ENCODE data around the gene TRPC4AP. TPM values are rescaled to one million over a fixed set of nuclear protein-coding genes. Genes with fewer than 3 reads are reported as not detected.

The TRPC4AP gene
- total RNA-seq, 1 experiment from 2014 or later = 36.8 TPM

DNA sequence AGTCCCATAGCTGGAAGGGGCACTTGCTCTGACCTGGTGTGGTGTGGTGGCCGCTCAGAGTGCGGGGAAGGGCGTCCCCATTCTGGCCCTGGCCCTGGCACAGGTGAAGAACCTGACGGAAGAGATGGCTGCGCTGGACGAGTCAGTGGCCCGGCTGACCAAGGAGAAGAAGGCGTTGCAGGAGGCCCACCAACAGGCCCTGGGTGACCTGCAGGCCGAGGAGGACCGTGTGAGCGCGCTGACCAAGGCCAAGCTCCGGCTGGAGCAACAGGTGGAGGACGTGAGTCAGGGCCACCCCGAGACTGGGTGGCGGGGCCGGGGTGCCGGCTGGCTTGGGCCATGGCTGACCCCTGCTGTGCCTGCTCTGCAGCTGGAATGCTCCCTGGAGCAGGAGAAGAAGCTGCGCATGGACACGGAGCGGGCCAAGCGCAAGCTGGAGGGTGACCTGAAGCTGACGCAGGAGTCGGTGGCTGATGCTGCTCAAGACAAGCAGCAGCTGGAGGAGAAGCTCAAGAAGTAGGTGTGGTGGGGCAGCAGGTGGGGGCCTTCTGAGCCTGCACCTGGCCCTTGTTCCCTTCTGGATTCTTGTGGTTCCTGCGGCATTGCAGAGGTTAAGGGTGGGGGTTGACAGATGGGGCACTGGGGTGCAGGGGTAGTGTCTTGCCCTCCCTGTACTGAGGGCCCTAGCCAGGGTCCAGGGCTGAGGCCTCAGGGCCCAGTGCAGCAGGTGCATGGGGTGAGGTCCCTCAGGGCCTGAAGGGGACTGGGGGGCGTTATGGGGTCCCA, 96.2 kb downstream of the TRPC4AP start:
- no peak overlapping the region for H3K4me3 ChIP-seq
- no peak overlapping the region for H3K27ac ChIP-seq
- no peaks in the 10 kb centered on the region for H3K9me3 ChIP-seq (replicated peaks)
- no peaks in the 10 kb centered on the region for H3K4me1 ChIP-seq (replicated peaks)
- H3K36me3 ChIP-seq = peaks cover 52% of the 10 kb centered on the region
- H3K27me3 ChIP-seq (replicated peaks) = no peaks in the 10 kb centered on the region
- DNase-seq (ENCODE audit: low read depth in 1 of 2, low spot score in 2 of 2) = no peak

DNA sequence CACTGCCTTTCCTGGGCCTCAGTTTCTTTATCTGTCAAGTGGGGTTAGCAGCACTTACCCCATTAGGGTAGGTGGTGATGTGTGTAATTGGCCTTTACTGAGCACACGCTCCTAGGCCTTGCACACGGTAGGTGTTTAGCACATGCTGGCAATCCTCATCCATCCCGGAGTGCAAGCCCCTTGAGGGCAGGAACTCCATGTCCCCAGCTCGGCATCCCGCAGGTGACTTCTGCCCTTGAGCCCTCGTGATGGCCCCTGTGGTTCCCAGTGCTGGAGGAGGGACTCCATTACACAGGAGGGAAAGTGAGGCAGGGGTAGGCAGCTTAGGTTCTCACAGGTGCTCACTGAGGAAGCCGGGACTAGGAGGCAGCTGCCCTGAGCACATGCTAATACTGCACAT, 96.9 kb downstream of the TRPC4AP start:
- H3K27ac ChIP-seq = no peak overlapping the region
- H3K27me3 ChIP-seq (replicated peaks) = no peaks in the 10 kb centered on the region
- no peaks in the 10 kb centered on the region for H3K4me1 ChIP-seq (replicated peaks)
- H3K4me3 ChIP-seq = no peak overlapping the region
- DNase-seq (ENCODE audit: low read depth in 1 of 2, low spot score in 2 of 2) = no peak
- H3K9me3 ChIP-seq (replicated peaks) = no peaks in the 10 kb centered on the region
- peaks cover 44% of the 10 kb centered on the region for H3K36me3 ChIP-seq

DNA sequence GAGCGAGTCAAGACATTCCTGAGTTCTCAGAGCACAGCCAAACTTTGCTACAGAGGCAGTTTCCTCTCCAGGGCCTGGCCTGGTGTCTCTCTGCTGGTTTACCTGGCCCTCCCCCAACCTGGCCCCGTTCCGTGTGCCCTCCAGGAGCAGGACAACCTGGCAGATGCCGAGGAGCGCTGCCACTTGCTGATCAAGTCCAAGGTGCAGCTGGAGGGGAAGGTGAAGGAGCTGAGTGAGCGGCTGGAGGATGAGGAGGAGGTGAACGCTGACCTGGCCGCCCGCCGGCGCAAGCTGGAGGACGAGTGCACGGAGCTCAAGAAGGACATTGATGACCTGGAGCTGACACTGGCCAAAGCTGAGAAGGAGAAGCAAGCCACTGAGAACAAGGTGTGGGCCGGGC, 97.4 kb downstream of the TRPC4AP start:
- DNase-seq (ENCODE audit: low read depth in 1 of 2, low spot score in 2 of 2) = no peak
- H3K36me3 ChIP-seq = peaks cover 39% of the 10 kb centered on the region
- H3K9me3 ChIP-seq (replicated peaks) = no peaks in the 10 kb centered on the region
- no peak overlapping the region for H3K4me3 ChIP-seq
- H3K27me3 ChIP-seq (replicated peaks) = no peaks in the 10 kb centered on the region
- no peak overlapping the region for H3K27ac ChIP-seq
- no peaks in the 10 kb centered on the region for H3K4me1 ChIP-seq (replicated peaks)

DNA sequence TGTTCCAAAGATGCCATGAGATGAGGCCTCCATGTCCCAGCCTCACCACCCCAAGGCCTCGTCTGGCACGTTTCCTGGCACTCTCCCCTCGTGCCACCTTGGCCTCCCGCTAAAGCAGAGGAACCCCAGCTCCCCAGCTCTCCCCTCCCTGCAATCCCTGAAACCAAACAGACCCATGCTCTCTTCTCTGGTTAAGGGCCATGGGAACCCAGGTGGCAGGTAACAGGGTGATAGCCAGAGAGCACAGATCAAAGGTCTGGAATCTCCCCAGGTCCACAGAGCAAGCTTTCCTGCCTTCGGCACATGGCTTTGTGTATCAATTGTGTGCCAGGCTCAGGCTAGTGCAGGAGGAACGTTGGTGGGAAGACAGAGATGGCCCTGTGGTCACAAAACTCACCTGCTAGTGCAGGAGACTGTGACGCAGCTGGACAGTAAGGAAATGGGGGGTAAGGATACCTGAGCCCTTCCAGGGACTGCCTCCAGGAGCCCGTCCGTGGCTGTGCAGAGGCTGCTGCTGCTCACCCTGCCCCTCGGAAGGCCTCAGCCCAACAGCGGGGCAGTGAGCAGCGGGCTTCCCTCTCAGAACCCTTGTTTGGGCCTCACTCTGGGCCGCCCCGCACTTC, 98.0 kb downstream of the TRPC4AP start:
- Histone ChIP-seq H3K27ac (no peak overlapping the region), H3K36me3 (peaks cover 34% of the 10 kb centered on the region), H3K4me1 (replicated peaks) (no peaks in the 10 kb centered on the region), H3K4me3 (no peak overlapping the region), H3K9me3 (replicated peaks) (no peaks in the 10 kb centered on the region), H3K27me3 (replicated peaks) (no peaks in the 10 kb centered on the region)
- DNase-seq (ENCODE audit: low read depth in 1 of 2, low spot score in 2 of 2) = no peak

DNA sequence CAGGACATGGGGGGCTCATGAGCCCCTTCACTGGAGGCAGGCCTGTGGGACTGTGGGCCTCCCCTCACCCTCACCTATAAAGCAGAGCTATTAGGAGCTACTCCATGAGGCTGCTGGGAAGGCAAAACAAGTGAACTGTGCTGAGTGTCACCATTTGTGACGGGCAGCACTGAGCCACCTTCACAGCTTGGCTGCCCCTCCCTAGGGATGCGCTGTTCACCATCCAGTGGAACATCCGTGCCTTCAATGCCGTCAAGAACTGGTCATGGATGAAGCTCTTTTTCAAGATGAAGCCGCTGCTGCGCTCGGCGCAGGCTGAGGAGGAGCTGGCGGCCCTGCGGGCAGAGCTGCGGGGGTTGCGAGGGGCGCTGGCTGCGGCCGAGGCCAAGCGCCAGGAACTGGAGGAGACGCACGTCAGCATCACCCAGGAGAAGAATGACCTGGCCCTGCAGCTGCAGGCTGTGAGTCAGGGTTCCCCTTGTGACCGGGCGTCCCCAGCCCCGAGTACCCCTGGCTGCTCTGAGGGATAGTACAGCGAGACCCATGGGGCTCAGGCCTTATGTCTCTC, 98.6 kb downstream of the TRPC4AP start:
- Histone ChIP-seq H3K36me3 (peaks cover 29% of the 10 kb centered on the region), H3K27me3 (replicated peaks) (no peaks in the 10 kb centered on the region), H3K27ac (no peak overlapping the region), H3K4me1 (replicated peaks) (no peaks in the 10 kb centered on the region), H3K4me3 (no peak overlapping the region), H3K9me3 (replicated peaks) (no peaks in the 10 kb centered on the region)
- no peak for DNase-seq (ENCODE audit: low read depth in 1 of 2, low spot score in 2 of 2)

DNA sequence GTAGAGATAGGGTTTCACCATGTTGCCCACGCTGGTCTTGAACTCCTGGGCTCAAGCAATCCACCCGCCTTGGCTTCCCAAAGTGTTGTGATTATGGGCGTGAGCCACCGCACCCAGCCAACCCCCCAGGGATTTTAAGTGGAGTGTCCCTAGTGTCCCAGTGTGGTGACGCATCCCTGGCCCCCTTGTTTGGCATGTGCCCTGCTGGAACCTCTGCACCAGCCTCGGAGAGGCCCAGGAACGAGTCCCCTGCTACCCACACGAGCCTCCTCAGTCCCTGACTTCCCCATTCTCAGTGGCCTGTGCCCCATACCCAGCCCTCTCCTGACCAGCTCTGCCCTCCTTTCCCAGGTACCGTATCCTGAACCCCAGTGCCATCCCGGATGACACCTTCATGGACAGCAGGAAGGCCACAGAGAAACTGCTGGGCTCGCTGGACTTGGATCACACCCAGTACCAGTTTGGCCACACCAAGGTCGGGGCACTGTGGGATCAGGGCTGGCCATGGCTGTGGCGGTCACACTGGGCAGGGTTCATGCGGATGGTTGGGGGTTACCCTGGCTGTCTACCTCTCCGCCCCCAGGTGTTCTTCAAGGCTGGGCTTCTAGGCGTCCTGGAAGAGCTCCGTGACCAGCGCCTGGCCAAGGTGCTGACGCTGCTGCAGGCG, 99.7 kb downstream of the TRPC4AP start:
- H3K36me3 ChIP-seq = peaks cover 17% of the 10 kb centered on the region
- H3K27ac ChIP-seq = no peak overlapping the region
- H3K9me3 ChIP-seq (replicated peaks) = no peaks in the 10 kb centered on the region
- no peak for DNase-seq (ENCODE audit: low read depth in 1 of 2, low spot score in 2 of 2)
- H3K4me3 ChIP-seq = no peak overlapping the region
- no peaks in the 10 kb centered on the region for H3K27me3 ChIP-seq (replicated peaks)
- H3K4me1 ChIP-seq (replicated peaks) = no peaks in the 10 kb centered on the region

DNA sequence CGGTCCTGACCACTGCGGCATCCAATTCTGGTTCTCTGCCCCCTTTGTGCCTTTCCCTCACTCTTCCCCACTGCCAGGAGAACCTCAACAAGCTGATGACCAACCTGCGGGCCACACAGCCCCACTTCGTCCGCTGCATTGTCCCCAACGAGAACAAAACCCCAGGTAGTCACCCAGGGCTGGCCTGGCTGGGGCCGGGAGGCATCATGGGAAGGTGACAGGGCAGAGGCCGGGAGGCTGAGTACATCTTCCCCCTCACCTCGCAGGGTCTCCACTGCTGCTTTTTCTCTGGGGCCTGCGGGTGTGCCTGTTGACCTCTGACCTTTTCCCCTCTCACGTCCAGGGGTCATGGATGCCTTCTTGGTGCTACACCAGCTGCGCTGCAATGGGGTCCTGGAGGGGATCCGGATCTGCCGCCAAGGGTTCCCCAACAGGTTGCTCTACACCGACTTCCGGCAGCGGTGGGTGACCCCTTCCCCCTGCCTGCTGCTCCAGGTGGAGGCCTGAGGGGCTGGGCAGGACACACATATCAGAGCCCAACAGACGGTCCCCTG, 101.9 kb downstream of the TRPC4AP start:
- no peak overlapping the region for H3K27ac ChIP-seq
- no peak for DNase-seq (ENCODE audit: low read depth in 1 of 2, low spot score in 2 of 2)
- peaks cover 9% of the 10 kb centered on the region; the same call in 1 of the 2 replicates for H3K27me3 ChIP-seq (replicated peaks)
- H3K4me1 ChIP-seq (replicated peaks) = no peaks in the 10 kb centered on the region
- H3K9me3 ChIP-seq (replicated peaks) = no peaks in the 10 kb centered on the region
- H3K36me3 ChIP-seq = peaks cover 8% of the 10 kb centered on the region
- H3K4me3 ChIP-seq = no peak overlapping the region

DNA sequence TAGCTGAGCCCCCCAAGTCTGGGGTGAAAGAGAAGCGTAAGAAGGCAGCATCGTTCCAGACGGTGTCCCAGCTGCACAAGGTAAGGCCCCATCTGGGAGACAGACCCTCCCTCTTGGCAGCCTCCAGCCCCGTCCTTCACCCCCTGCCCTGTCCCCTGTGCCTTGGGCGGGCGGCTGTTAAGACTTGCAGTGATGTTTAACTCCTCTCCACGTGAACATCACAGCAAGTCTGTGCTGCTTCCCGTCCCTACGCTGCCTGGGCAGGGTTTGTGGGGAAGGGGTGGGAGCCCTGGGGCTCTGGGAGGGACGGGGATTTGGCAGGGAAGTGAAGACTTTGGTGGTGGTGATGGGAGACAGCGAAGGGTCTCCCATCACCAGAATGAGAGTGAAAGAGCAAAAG, 102.4 kb downstream of the TRPC4AP start:
- no peak for DNase-seq (ENCODE audit: low read depth in 1 of 2, low spot score in 2 of 2)
- H3K4me3 ChIP-seq = no peak overlapping the region
- H3K4me1 ChIP-seq (replicated peaks) = no peaks in the 10 kb centered on the region
- H3K9me3 ChIP-seq (replicated peaks) = no peaks in the 10 kb centered on the region
- H3K27ac ChIP-seq = no peak overlapping the region
- H3K36me3 ChIP-seq = peaks cover 3% of the 10 kb centered on the region
- H3K27me3 ChIP-seq (replicated peaks) = peaks cover 13% of the 10 kb centered on the region; the same call in 1 of the 2 replicates

DNA sequence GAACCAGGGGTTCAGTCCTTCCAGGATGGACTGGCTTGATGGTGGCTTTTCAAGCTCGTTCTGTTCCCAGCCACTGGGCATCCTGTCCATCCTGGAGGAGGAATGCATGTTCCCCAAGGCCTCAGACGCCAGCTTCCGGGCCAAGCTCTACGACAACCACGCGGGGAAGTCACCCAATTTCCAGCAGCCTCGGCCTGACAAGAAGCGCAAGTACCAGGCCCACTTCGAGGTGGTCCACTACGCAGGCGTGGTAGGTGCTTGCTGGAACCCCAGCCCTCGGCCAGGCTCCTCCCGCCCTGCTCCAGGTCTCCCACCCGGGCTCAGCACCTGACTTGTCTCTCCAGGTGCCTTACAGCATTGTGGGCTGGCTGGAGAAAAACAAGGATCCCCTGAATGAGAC, 102.9 kb downstream of the TRPC4AP start:
- no peaks in the 10 kb centered on the region for H3K9me3 ChIP-seq (replicated peaks)
- H3K4me3 ChIP-seq = no peak overlapping the region
- no peak overlapping the region for H3K27ac ChIP-seq
- H3K27me3 ChIP-seq (replicated peaks) = peaks cover 16% of the 10 kb centered on the region
- no peak for DNase-seq (ENCODE audit: low read depth in 1 of 2, low spot score in 2 of 2)
- no peaks in the 10 kb centered on the region for H3K4me1 ChIP-seq (replicated peaks)
- H3K36me3 ChIP-seq = no peaks in the 10 kb centered on the region

DNA sequence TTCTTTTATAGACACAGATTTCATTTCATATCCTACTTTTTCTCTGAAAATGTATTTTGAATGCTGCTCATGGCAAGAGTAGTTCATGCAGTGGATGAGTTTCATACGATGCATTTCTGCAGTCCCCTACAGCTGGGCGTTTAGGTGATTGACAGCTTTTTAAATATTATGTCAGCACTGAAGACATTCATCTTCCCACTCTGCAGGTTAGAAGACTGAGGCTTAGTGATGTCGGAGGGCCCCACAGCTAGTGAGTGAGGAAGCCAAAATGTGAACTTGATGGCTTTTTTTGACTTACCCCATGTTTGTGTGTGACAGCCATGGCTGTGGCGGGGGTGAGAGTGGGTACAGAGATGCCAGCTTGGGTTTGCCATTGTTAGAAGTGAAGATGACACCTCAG, 103.5 kb downstream of the TRPC4AP start:
- no peak for DNase-seq (ENCODE audit: low read depth in 1 of 2, low spot score in 2 of 2)
- H3K27ac ChIP-seq = no peak overlapping the region
- no peaks in the 10 kb centered on the region for H3K36me3 ChIP-seq
- H3K27me3 ChIP-seq (replicated peaks) = peaks cover 16% of the 10 kb centered on the region
- H3K4me3 ChIP-seq = no peak overlapping the region
- H3K4me1 ChIP-seq (replicated peaks) = no peaks in the 10 kb centered on the region
- no peaks in the 10 kb centered on the region for H3K9me3 ChIP-seq (replicated peaks)

DNA sequence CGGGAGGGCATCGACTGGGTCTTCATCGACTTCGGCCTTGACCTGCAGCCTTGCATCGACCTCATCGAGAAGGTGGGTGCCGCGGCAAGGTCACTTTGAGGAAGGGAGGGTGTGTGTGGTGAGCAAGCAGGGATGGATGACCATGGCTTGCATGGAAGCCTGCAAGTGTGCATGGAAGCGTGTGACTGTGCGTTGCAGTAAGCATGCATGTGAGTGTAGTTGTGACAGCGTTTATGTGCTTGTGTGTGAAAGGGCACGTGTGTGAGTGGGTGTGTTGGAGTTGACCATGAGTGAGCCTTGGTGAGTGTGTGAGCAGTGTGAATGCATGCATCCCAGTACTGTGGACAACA, 104.4 kb downstream of the TRPC4AP start:
- H3K4me1 ChIP-seq (replicated peaks) = no peaks in the 10 kb centered on the region
- H3K36me3 ChIP-seq = no peaks in the 10 kb centered on the region
- DNase-seq (ENCODE audit: low read depth in 1 of 2, low spot score in 2 of 2) = no peak
- H3K27ac ChIP-seq = no peak overlapping the region
- H3K27me3 ChIP-seq (replicated peaks) = peaks cover 19% of the 10 kb centered on the region
- no peaks in the 10 kb centered on the region for H3K9me3 ChIP-seq (replicated peaks)
- H3K4me3 ChIP-seq = no peak overlapping the region

DNA sequence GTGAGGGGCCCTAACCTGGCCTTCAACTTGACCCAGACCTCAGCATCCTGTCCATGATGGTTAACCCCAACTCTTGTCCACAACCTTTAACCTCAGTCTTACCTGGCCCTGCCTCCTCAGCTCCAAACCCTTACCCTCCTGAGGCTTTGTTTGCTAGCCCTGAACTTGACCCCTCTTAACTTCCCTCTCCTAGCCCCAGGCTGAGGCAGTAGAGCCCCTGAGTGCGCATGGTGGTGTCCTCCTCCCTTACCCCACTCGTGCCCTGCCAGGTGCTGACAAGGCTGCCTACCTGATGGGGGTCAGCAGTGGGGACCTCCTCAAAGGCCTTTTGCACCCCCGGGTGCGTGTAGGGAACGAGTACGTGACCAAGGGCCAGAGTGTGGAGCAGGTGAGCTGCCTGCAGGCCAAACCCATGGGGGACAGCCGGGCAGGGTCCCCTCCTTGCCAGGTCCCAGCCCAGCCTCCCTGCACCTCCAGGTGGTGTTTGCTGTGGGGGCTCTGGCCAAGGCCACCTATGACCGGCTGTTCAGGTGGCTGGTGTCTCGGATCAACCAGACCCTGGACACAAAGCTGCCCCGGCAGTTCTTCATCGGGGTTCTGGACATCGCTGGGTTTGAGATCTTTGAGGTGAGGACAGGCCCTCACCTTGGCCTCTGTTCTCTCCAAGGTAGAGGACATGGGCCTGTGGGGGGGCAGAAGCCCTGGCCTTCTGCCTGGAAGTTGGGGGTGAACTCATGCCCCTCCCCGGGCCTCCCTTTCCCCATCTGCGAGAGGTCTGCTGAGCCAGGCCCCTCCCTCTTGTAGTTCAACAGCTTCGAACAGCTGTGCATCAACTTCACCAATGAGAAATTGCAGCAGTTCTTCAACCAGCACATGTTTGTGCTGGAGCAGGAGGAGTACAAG, 105.1 kb downstream of the TRPC4AP start:
- no peak for DNase-seq (ENCODE audit: low read depth in 1 of 2, low spot score in 2 of 2)
- Histone ChIP-seq H3K27me3 (replicated peaks) (peaks cover 19% of the 10 kb centered on the region), H3K27ac (no peak overlapping the region), H3K9me3 (replicated peaks) (no peaks in the 10 kb centered on the region), H3K4me1 (replicated peaks) (no peaks in the 10 kb centered on the region), H3K4me3 (no peak overlapping the region), H3K36me3 (no peaks in the 10 kb centered on the region)
